ENCODE data around the gene EEIG2.

Gene EEIG2

DNA sequence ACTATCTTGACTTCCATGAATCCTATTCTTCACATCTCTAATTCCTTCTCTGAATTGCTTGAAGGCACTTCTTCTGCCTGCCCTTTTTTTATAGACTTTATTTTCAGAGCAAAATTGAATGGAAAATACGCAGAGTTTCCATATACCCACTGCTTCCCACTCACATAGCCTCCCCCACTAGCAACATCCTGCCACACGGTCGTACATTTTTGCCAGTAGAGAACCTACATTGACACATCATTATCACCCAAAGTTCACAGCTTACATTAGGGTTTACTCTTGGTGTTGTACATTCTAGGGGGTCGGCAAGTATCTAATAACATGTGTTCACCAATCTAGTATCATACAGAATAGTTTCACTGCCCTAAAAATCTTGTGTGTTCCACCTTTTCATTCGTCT, 12.3 kb downstream of the EEIG2 start:
- DNase-seq (ENCODE audit: low read depth in 1 of 2, low spot score in 1 of 2), result no peak
- TF ChIP-seq JUND (IDR thresholded peaks at IDR 0.05; ENCODE audit: low read depth), result no peak
- in situ Hi-C loops (cut with HindIII; ENCODE audit: low pct_unique_long_range_greater_than_20kb, low sequenced_read_pairs), result no loop called here

DNA sequence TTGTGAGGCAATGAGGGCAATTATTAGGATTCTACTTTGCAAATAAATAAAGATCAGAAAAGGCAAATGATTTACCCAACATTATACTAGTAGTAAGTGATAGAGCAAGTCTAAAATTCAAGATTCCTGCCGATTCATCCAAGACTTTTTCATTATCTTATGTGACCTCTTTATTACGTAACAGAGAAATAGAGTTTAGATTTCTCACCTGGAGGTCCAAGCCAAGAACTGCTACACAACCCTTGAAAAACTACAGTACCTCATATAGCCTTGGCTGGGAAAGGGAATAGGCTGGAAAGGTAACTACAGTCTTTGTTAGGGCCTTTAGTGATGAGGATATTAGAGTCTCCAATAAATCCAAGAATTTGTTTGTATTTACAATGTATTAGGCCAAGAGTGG, 13.3 kb downstream of the EEIG2 start:
- DNase-seq (ENCODE audit: low read depth in 1 of 2, low spot score in 1 of 2), result no peak
- in situ Hi-C loops (cut with HindIII; ENCODE audit: low pct_unique_long_range_greater_than_20kb, low sequenced_read_pairs), result no loop called here
- no peak for TF ChIP-seq JUND (IDR thresholded peaks at IDR 0.05; ENCODE audit: low read depth)

DNA sequence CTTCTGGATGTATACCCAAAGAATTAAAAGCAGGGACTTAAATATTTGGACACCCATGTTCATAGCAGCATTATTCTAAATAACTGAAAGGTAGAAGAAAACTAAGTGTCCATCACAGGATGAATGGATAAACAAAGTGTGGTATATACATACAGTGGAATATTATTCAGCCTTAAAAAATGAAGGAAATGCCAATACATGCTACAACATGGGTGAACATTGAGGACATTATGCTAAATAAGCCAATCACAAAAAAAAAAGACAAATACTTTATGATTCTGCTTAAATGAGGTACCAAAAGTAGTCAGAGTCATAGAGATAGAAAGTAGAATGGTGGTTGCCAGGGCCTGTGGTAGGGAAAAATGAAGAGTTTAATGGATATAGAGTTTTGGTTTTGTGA, 14.1 kb downstream of the EEIG2 start:
- DNase-seq (ENCODE audit: low read depth in 1 of 2, low spot score in 1 of 2), result no peak
- TF ChIP-seq JUND (IDR thresholded peaks at IDR 0.05; ENCODE audit: low read depth), result no peak
- in situ Hi-C loops (cut with HindIII; ENCODE audit: low pct_unique_long_range_greater_than_20kb, low sequenced_read_pairs), result no loop called here

DNA sequence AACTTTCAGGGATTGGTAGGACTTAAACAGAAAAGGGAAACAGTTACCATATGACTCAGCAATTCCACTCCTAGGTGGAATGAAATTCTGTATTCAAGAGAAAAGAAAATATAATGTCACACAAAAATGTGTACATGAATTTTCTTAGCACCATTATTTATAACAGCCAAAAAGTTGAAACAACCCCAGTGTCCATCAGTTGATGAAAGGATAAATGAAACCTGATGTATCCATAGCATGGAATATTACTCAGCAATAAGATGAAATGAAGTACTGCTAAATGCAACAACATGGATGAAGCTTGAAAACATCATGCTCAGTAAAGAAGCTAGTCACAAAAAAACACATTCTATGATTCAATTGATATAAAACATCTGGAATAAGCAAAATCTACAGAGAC, 15.5 kb downstream of the EEIG2 start:
- in situ Hi-C loops (cut with HindIII; ENCODE audit: low pct_unique_long_range_greater_than_20kb, low sequenced_read_pairs), result no loop called here
- no peak for TF ChIP-seq JUND (IDR thresholded peaks at IDR 0.05; ENCODE audit: low read depth)
- DNase-seq (ENCODE audit: low read depth in 1 of 2, low spot score in 1 of 2), result no peak

DNA sequence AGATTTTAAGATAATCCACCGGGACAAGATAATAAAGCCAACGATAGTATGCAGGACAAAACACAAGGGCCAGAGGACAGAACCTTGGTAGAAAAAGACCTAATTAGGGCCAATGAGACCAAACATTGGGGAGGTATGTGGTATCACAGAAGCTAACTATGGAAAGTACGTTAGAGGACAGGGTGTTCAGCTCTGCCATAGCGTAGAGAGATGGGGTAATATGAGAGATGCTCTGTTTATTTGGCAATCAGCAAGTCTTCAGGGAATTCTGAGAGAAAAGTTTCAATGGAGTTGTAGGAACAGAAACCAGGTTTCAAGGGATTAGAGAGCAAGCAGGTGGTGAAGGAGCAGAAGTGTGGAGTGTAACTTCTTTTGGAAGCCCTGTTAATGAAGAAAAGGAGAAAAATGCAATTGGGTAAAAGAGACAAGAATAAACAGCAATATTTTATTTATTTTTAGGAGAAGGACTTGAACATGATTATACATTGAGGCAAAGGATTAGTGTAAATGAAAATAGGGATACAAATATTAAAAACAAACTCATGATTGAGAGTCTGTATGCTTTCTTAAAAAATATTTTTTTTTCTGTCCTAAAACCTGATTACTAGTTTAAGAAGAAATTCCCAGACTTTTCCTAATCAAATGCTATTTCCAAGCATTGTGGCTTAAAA, 24.0 kb downstream of the EEIG2 start:
- TF ChIP-seq JUND (IDR thresholded peaks at IDR 0.05; ENCODE audit: low read depth), result no peak
- in situ Hi-C loops (cut with HindIII; ENCODE audit: low pct_unique_long_range_greater_than_20kb, low sequenced_read_pairs), result no loop called here
- DNase-seq (ENCODE audit: low read depth in 1 of 2, low spot score in 1 of 2), result no peak

DNA sequence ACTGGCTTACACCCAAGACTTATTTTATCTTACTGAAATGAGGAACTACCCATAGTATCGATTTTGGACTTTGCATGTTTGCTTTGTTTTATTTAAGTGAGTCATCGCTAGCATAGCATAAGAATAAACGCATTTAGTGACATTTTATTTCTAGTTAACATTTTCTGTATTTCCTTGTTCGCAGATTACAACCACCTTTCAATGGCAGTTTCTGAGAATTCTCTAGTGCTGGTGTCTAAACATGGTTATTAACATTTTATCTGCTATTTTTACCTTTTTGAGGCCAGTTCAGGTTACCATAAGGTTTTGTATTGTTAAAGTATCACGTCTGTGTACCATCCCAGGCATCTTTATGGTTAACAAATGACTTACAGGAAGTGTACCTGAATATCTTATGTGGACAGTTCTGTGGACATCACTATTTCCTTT, 24.5 kb downstream of the EEIG2 start:
- in situ Hi-C loops (cut with HindIII; ENCODE audit: low pct_unique_long_range_greater_than_20kb, low sequenced_read_pairs), result no loop called here
- DNase-seq (ENCODE audit: low read depth in 1 of 2, low spot score in 1 of 2), result no peak
- TF ChIP-seq JUND (IDR thresholded peaks at IDR 0.05; ENCODE audit: low read depth), result no peak

DNA sequence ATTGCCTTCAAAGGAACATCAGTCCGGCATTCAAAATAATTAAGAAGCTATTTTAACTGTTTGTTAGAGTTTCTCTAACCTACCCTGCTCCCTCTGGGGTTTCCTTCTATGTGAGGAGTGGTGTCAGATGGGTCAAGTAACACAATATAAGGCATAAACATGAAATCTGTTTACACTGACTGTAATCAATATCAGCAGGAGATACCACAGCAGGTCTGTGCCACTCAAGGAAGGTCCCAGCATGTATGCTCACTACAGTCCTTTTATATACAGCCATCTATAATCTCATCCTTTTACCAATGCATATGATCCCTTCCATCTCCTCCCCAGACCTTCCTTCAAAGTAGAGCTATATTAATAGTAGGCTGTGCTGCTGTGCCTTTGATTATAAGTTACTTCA, 25.4 kb downstream of the EEIG2 start:
- no peak for DNase-seq (ENCODE audit: low read depth in 1 of 2, low spot score in 1 of 2)
- TF ChIP-seq JUND (IDR thresholded peaks at IDR 0.05; ENCODE audit: low read depth), result no peak
- in situ Hi-C loops (cut with HindIII; ENCODE audit: low pct_unique_long_range_greater_than_20kb, low sequenced_read_pairs), result no loop called here

DNA sequence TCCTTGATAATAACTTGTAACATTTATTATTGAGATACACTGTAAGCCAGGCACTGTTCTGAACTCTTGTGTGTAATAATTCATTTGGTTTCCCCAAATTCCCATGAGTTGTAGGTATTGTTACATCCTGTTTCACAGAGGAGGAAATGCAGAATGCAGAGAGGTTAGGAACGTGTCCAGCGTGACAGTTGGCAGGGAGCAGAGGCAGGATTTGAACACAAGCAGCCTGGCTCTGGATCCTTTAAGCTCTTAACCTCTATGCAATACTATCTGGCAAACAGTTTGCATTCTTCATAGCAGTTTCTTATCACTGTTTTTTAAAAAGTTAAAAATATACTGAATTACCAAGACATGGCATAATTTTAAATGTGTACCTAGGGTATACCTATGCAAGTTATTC, 30.5 kb downstream of the EEIG2 start:
- in situ Hi-C loops (cut with HindIII; ENCODE audit: low pct_unique_long_range_greater_than_20kb, low sequenced_read_pairs), result no loop called here
- no peak for TF ChIP-seq JUND (IDR thresholded peaks at IDR 0.05; ENCODE audit: low read depth)
- no peak for DNase-seq (ENCODE audit: low read depth in 1 of 2, low spot score in 1 of 2)

DNA sequence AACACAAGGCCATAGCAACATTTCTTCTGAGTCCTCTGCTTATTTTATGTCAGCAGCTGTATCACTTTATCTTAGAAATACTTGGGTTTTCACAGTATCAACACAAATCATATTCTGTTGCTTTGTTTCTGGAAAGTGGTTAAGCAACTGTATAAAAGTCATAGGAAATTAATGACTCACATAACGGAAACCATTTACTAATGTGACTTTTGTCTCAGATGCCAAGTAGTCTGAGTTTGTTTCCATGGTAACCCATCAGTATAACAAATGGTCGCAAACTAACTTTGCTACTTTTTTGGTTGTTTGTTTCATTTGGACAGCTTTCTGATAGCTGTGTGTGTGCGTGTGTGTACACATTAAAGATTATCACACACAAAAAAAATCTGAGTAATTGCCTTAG, 31.1 kb downstream of the EEIG2 start:
- no peak for TF ChIP-seq JUND (IDR thresholded peaks at IDR 0.05; ENCODE audit: low read depth)
- in situ Hi-C loops (cut with HindIII; ENCODE audit: low pct_unique_long_range_greater_than_20kb, low sequenced_read_pairs), result no loop called here
- DNase-seq (ENCODE audit: low read depth in 1 of 2, low spot score in 1 of 2), result no peak

DNA sequence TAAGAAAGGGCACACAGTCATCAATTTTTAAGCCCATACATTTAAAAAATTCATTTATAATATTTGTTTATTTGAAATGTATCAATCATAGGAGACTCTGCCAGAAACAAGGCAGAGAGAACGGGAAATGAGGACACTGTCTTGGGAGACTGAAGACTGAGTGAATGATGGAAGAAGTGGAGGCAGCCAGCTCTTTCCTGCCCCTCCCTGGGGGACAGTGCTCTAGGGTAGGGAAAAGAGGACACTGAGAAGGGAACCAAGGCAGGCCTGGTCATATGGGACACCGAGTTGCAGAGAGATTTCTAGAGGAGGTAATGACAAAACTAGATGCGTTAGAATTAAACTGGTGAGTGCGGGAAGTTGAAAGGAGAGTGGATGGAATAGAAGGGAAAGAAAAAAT, 31.6 kb downstream of the EEIG2 start:
- no peak for TF ChIP-seq JUND (IDR thresholded peaks at IDR 0.05; ENCODE audit: low read depth)
- DNase-seq (ENCODE audit: low read depth in 1 of 2, low spot score in 1 of 2), result no peak
- in situ Hi-C loops (cut with HindIII; ENCODE audit: low pct_unique_long_range_greater_than_20kb, low sequenced_read_pairs), result no loop called here

DNA sequence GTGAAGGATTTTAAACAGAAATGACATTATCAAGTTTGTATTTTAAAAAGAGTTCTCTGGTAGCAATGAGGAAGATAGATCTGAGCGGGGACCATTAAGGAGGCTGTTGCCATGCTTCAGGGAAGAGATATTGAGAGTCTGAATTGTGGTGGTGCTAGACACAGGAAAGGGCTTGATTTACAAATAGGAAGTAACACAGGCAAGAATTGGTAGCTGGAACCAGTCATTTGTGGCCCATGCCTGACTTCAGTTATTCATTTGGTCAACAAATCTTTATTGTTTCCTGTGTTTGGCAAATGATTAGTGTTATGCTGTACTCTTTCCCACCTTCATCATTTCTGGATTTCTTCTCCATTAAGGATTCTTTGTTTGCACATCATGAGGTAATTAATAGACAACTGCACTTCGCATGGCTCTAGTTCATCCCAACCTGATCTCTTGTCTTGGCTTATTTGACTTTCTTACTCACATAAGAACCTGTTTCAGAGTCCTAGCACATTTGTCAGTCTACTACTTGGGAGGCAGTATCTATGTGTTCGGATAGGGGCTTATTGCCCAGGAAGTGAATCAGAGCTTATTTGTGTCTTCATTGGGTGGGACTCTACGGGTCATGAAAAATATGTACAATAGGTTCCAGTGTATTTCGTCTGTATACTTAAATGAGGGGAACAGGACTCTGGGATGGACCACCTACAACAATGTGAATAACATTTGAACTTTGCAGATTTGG, 32.3 kb downstream of the EEIG2 start:
- TF ChIP-seq JUND (IDR thresholded peaks at IDR 0.05; ENCODE audit: low read depth), result no peak
- no peak for DNase-seq (ENCODE audit: low read depth in 1 of 2, low spot score in 1 of 2)
- in situ Hi-C loops (cut with HindIII; ENCODE audit: low pct_unique_long_range_greater_than_20kb, low sequenced_read_pairs), result no loop called here

DNA sequence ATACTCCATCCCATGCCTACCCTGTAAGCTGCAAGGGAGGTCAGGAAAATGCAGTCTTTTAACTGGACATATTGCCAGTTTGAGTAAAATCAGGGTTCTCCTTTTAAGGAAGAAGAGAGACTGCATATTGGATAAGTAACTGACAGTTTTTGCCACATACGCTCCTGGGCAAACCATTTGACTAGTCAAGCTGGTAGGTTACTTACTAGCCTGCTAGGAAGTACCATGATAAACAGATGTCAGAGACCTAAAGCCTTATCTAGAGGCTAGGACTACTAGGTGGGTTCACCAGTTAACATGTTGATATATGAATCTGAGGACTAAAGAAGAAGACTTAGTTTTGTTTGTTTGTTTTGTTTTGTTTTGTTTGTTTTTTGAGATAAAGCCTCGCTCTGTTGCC, 33.5 kb downstream of the EEIG2 start:
- in situ Hi-C loops (cut with HindIII; ENCODE audit: low pct_unique_long_range_greater_than_20kb, low sequenced_read_pairs), result no loop called here
- no peak for DNase-seq (ENCODE audit: low read depth in 1 of 2, low spot score in 1 of 2)
- TF ChIP-seq JUND (IDR thresholded peaks at IDR 0.05; ENCODE audit: low read depth), result no peak

DNA sequence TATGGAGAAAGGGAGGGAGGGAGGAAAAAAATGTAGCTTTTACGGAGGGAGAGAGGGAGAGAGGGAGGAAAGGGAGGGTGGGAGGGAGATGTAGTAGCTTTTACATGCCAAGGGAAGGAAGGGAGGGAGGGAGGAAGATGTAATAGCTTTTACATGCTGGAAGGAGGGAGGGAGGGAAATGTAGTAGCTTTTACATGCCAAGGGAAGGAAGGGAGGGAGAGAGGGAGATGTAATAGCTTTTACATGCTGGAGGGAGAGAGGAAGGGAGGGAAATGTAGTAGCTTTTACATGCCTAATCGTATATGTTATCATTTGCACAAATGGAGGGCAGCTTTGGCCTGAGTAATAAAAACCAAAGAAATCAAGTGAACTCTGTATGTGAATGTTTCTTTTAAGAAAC, 35.6 kb downstream of the EEIG2 start:
- DNase-seq (ENCODE audit: low read depth in 1 of 2, low spot score in 1 of 2), result peak in 1 of 2 experiments; percentile 30
- TF ChIP-seq JUND (IDR thresholded peaks at IDR 0.05; ENCODE audit: low read depth), result no peak
- in situ Hi-C loops (cut with HindIII; ENCODE audit: low pct_unique_long_range_greater_than_20kb, low sequenced_read_pairs), result no loop called here

DNA sequence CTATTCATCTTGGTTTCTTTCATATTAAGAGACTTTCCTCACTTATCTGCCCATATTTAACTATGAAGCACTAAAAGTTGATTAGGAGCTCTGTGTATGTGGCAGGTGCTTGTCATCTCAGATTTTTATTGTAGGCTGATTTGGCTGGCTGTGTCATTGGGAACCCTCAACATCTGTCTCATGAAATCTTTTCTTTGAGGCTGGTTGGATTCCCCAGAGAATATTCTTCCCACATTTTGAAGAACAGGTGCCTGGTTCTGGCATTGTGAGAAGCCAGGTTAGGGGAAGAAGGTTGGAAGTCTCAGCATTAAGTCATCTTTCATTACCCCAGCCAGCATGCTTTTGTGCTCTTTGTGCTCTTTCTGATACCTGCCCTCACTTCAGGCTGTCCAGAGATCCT, 37.1 kb downstream of the EEIG2 start:
- DNase-seq (ENCODE audit: low read depth in 1 of 2, low spot score in 1 of 2), result no peak
- in situ Hi-C loops (cut with HindIII; ENCODE audit: low pct_unique_long_range_greater_than_20kb, low sequenced_read_pairs), result no loop called here

More for the DNA sequence above, 37.1 kb downstream of the EEIG2 start:
- no peak for TF ChIP-seq JUND (IDR thresholded peaks at IDR 0.05; ENCODE audit: low read depth)
